ENCODE data around the gene KIAA1191.
"Not testable (repeated sequence)": the region's sequence is repeated elsewhere in the genome, so short reads cannot be mapped to it uniquely, and the experiment has no call there.

KIAA1191 gene, protein sequence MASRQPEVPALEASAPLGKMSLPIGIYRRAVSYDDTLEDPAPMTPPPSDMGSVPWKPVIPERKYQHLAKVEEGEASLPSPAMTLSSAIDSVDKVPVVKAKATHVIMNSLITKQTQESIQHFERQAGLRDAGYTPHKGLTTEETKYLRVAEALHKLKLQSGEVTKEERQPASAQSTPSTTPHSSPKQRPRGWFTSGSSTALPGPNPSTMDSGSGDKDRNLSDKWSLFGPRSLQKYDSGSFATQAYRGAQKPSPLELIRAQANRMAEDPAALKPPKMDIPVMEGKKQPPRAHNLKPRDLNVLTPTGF

DNA sequence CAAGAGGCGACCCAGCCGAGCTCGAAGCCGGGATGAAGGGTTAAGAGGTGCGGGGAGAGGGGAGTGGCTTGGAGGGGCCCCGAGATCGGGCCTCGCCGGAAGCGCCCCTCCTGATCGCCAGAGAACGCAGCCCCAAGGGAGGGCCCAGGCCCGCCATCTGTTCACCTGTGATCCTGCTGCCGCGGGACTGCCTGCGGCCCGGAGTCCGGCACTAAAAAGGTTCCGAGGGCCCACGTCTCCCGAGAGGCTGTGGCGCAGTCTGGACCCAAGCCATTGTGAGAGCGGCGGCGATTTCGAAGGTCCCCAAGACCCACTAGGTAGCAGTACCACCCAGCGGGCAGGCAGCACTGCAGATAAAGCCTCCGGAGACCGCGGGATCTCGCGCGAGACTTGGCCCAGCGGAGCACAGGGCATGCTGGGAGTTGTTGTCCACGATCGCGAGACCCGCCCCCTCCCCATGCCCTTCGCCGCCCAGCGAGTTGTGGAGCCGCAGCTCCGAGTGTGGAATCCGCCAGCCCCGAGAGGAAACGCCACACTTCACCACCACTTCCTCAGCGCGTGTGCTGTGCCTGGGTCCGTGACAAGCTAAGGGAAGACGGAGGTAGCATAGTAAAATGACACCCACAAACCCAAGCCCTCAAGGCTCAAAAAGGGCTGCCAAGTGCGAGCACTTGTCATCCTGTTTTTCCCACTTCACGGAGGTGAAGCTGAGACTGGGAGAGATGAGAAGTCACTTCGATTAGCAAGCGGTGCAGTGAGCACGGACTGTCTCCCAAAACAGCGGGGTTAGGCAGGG is at the start of gene KIAA1191:
TSS of gene KIAA1191 (minus strand) at position 328 of the 796 bp plus-strand sequence. CDS start 2,256 bp downstream, outside the sequence.
- ATAC-seq (peak; percentile 94), DNase-seq (peak; percentile 95)

DNA sequence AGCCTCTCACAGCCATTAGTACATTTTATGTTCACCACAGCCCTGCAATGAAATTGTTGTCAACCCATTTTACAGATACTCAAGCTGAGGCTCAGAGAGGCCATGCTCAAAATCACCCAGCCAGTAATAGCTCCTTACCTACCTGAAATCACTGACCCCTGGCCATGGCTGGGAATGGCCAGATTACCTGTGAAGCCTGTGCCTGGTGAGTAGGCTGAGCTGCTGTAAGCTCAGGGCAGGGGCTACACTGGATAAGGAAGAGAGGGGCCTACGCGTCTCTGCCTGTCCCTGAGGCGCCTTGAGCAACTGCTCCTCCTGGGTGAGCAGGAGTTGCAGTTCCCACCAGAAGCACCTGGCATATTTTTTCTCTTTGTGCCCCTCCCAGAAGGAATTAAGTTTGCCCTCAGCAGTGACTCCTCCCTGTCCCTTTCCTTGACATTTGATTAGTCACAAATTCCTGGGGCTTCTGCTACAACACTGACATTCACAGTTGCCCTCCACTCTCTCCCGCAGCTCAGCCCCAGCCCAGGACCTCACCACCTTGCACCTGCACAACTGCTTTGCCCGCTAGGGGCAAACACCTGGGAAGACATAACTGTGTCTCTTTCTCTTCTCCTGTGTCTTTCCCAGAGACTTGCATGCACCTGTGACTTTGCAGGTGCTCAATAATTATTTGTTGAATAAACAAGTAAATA is 49.1 kb upstream of the KIAA1191 start:
- DNase-seq (no peak), ATAC-seq (no peak)

DNA sequence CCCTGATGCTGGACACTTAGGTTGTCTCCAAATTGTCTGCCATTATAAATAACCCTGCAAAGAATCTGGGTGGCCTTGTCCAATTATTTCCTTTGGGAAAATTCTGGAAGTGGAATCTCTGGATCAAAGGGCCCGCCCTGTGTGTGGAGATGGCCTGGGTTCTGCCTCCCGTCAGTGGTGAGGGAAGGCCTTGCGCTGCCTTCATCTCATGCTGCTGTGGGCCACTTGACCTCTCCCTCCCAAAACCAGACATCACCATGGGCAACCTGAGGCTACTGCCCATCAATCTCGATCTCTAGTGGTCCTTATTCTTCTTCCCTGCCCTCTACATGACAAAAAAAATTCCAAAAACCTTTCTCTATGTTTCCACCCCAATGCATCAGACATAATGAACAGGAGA is 48.2 kb upstream of the KIAA1191 start:
- ATAC-seq (no peak), DNase-seq (no peak)

DNA sequence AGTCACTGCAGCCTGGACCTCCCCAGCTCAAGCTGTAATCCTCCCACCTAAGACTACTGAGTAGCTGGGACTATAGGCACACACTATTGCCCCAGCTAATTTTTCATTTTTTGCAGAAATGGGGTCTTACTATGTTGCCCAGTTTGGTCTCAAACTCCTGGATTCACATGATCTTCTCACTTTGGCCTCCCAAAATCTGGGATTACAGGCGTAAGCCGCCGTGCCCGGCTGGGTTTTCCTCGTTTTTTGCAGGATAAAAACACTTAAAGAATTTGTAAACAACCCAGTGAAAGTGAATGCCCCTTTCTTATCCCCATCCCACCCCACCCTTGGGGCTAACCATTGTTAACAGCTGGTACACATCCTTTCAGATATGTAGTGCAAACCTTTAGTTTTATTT is 47.0 kb upstream of the KIAA1191 start:
- ATAC-seq (no peak), DNase-seq (no peak)

DNA sequence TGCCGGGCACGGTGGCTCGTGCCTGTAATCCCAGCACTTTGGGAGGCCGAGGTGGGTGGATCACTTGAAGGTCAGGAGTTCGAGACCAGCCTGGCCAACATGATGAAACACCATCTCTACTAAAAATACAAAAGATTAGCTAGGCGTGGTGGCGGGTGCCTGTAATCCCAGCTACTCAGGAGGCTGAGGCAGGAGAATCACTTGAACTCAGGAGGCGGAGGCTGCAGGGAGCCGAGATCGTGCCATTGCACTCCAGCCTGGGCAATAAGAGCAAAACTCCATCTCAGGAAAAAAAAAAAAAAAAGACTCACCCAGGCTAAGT is 46.6 kb upstream of the KIAA1191 start:
- not testable (repeated sequence) for ATAC-seq, DNase-seq

DNA sequence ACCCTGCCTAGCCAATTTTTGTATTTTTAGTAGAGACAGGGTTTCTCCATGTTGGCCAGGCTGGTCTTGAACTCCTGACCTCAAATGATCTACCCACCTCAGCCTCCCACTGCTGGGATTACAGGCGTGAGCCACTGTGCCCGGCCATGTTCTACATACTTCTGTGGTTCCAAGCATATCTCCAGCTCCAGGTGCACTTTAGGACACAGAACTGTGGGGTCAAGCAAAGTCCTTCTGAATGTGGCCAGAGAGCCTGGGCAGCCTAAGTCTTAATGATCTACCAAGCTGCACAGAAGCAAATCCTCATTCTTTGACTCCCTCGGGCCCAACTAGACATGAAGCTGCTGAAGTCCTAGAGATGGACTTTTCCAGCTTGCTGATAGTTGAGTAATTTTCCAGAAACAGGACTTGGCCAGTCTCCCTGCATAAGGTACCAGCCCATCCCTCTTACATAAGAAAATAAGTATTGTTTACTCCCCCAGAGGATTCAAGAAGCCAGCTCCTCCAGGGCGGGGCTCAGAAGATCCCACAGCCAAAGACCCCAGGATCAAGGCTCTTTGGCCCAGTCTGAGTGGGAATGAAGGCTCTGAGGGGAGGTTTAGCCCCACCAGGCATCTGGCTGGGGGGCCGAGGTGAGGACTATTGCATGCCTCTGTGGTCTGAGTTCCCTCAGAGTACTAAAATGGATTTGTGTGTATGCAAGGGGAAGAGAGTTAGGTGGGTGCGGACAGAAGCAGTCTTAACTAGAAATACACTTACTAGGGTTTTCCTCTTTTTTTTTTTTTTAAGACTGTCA is 46.1 kb upstream of the KIAA1191 start:
- no peak for ATAC-seq
- no peak for DNase-seq

DNA sequence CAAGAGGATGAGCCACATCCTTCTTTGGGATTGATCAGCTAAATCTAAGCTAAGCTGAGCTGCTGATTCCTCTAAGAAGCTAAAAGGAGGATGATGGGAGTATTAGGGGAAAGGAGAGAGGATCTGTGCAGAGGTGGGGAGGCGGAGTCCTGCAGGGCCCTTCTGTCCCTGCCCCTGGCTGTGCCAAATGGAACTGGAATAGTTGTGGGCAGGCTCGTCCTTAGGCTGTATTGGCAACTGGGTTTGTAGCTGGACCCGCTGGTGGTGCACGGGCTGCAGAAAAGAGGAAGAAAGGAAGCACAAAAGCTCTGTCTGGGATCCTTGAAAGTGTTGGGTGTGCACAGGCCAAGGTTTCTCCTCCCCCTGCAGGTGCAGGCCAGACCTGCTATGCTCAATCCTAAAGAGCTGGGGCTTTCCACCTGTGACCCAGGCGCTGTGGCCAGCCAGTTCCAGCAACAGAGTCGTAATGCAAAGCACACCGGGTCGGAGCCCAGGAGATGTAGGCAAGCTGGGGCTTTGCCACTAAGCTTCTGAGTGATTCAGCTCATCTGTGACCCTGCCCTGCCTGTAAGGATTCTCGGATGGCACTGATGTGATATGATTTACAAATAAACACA is 45.0 kb upstream of the KIAA1191 start:
- DNase-seq (no peak), ATAC-seq (no peak)

DNA sequence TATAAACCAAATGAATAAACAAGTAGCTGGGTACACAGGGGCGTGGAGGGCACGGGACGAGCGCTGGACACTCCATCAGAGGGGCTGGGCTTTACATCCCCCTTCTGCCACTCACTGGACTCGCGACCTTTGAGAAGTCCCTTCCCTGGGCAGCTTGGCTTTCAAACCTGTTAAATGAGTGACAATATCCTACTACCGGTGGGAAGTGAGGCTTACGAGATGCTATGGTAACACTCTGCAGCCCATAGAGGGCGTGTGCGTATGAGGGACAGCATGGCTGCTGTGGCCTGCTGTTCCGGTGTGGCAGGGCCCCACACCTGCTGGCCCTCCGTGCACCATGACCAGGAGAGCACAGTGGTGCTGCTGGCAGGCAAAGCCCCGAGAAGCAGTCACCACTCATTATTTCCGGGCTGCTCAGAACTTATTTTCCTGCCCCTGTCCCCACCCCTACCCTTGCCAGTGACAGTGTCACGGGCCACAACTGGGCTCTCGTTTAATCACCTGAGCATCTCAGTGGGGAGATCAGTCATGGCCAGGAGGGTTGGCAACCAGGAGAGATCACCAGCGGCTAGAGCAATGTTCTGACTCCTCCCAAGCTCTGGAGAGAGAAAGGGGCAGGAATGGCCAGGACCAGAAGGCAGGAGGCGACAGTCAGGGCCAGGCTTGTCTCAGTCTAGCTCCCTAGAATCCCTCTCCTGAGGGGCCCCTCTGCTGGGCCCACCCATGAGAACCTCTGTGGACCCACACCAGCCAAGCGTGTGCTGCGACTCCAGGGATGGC is 44.3 kb upstream of the KIAA1191 start:
- DNase-seq: no peak
- ATAC-seq: no peak

DNA sequence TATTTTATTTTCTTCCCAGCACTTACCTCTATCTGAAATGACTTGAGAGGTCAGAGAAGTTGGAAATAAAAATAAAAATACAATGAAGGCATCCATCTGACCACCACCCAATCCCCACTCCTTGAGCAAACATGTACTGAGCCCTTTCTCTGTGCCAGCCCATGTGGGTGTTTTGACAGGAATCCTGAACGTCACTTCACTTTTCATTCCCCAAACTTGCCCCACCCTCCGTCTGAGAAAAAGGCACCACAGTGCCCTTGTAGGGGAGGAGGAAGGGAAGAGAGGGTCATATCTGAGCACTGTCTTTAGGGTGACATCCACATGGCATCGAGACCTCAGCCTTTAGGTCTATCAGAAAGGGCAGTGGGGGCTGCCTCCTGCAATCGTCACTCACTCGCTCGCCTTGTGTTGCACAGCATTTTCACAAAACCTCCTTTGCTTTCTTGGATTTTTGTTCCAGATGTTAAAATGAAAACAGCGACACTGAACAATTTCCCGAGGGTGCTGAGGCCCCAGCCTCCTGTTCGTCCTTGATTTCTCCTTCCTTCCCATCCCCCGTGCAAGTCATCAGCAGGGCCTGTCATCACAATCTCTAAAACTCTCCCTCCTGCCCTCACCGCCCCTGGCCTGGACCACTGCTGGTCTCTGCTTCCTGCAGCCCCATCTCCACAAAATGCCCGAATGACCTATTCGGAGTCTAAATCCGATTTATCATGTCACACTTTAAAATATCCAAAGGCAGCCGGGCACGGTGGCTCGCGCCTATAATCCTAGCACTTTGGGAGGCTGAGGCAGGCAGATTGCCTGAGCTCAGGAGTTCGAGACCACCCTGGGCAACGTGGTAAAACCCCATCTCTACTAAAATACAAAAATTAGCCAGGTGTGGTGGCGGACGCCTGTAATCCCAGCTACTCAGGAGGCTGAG is 40.0 kb upstream of the KIAA1191 start:
- no peak for DNase-seq
- ATAC-seq: no peak

DNA sequence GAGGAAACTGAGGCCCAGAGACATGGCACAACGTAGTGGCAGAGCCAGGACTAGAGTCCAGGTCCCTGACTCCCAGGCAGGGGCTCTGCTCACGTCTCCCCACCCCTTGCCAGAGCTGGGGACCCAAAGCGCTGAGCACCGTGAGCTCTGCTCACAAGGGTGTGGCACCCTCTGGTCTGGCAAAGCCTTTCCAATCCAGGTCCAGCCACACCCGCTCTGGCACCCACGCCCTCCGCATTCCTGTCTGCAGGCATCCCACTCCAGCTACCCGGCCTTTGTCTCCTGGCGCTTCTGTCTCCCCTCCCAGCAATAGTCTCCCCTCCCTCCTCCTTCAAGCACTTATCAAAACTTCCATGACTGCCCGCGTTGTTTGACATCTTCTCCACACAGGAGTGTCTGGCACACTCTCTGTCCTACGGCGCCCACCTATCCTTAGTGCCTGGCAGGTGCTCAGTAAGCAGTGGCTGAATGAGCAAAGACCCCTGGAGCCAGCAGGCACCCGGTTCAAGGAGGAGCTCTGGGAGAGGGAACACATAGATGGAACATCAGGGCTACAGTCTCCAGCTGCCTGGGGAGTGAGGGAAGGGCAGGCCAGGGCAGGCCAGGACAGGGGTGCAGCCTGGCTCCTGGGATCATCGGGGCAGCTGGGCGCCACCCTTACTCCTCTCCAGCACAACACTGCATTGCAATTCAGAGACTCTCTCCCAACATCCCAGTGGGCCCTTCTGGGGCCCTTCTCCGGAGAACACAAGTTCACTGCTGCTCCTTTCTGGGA is 39.0 kb upstream of the KIAA1191 start:
- ATAC-seq: no peak
- no peak for DNase-seq

DNA sequence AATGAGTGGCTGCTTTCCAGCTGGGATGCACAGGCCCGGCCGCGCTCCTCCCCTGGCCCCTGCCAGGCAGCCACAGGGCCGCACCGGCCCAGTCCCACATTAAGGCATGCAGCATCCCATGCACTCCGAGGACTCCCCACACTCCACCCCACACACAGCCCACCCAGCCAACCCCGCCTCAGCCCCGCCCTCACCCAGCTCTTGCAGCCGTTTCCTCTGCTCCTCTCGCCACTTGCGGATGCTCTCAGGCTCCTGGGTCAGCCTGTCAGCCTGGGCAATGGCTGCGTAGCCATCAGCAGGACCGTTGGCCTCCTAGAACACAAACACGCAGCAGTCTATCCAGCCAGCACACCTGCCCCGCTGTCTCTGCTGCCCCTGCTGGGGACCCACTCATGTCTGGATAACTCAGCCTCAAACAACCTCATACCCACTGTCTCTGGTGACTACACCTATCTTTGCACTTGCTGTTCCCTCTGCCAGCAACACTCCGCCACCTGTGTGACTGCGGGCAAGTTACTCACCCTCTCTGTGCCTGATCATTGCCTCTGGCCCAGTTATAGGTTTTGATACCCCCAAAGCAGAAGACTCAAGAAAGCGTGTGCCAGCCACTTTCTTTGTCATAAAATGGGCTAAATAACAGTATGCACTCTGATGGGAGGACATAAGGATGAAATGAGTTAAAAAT is 36.3 kb upstream of the KIAA1191 start:
- ATAC-seq (no peak), DNase-seq (no peak)

DNA sequence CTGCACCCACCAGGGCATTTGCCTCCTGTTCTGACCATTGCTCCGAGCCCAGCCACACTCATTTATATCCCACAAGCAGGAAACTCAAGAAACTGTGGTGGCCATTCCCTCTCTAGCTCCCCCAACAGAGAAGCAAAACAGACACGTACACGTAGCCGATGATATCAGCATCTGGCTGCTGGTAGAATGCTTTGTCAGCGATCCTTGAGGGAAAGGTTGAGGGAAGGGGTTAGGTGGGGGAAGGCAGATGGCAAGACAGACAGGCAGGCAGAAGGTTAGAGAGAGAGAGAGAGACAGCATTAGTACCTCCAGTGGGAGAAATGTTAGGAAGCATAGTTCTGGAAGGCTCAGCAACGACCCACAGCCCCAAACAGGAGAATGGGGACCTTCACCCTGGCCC is 34.8 kb upstream of the KIAA1191 start:
- DNase-seq: no peak

DNA sequence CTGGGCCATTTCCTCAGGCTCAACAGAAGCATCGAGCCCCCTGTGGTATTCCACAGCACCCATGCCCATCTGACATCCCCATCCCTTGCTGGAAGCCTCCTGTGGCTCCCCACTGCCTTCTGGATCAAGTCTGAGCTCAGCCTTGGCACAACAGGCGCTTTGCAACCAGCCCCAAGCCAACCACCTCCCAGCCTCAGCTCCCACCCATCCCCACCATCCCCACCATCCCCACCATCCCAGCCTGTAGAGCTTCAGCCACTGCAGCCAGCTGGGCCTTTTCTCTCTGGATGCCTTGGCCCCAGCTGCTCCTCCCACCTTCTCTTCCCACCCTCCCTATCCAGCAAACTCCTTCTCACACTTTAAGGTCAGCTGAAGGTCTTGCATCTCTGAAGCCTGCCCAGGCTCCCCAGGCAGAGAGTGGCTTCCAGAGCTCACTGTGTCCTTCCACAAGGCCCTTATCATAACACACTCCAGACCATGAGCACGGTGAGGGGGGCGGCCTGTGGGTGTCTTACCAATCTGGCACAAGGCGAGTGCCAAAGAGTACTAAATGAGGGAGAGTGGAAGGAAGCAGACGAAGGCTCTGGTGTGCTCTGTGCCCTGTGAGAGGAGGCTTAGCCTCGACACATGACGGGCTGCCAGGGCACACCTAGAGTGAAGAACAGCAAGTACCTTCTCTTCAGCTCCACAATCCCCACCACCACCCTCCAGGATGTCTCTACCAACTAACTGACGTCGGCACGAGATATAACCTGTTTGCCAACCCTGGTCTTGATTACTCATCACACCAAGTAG is 33.5 kb upstream of the KIAA1191 start:
- ATAC-seq (no peak), DNase-seq (no peak)

More for the DNA sequence above, 34.8 kb upstream of the KIAA1191 start:
- no peak for ATAC-seq

DNA sequence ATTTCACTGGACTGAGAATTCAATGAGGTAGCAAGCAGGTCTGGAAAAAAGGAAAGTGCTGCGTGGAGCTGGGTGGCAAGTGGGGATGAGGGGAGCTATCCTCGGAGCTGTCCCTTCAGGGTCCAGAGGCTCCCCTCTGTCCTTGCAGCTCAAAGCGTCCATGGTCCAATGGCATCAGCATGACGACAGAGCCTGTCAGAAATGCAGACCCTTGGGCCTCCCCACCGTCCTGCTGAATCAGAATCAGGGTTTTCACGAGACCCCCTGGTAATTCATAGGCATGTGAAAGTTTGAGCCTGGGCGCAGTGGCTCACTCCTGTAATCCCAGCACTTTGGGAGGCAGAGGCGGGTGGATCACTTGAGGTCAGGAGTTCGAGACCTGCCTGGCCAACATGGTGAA is 32.5 kb upstream of the KIAA1191 start:
- no peak for ATAC-seq
- no peak for DNase-seq

DNA sequence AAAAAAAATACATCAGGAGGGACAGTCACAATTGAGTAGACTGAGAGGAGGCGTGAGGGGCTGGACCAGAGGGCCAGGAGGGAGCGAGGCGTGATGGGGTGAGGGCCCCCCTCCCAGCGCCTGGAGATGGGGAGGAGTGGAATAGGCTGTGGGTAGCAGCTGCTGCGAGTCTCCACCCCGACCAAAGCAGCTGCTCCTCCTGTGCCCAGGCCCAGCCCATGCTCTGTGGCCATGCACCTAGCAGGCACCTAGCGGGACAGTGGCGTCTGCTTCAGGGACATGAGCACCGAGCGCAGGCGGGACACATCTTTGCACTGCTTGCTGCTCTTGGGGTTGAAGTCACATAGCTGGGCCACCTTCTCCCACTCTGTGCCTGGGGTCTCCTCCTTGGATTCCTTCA is 31.0 kb upstream of the KIAA1191 start:
- ATAC-seq: no peak
- DNase-seq: no peak

DNA sequence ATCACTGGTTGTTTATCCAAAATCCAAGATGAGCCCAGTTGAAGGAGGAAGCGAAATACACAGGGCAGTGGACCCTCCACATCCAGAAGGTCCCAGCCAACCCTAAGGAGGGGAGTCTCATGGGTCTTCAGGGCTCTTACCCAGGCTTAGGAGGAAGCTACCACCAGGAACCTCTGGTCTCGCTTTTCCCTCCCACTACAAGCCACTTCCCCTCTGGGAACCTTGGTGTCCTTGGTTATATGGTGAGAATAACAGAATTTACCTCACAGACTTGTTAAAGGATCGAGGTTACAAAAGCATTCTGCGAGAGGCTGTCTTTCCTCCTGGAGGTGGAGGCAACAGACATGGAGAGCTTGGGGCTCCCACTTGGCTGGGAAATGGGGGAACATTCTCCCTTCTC is 30.4 kb upstream of the KIAA1191 start:
- ATAC-seq (no peak), DNase-seq (no peak)

DNA sequence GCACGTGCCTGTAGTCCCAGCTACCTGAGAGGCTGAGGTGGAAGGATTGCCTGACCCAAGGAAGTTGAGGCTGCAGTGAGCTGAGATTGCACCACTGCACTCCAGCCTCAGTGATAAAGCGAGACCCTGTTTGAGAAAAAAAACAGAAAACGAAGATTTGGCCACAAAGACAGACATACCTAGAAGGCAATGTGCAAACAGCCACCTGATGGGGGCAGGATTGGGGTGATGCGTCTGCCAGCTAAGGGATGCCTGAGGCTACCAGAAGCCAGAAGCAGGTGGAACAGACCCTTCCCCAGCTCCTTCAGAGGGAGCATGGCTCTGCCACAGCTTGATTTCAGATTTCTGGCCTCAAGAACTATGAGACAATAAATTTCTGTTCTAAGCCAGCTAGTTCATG is 29.9 kb upstream of the KIAA1191 start:
- ATAC-seq (no peak), DNase-seq (no peak)

Measured in stimulated activated naive CD8-positive, alpha-beta T cell treated with anti-CD3 and anti-CD28 coated beads, Interleukin-15, Interleukin-2, amounts not matched to agents 100 U/mL and 50 U/mL, for 24 hours (primary cell).